Measurements from ENCODE around the gene TSPAN9.

TSPAN9 gene

GRCh38 chr12:3222979-3223378 lies 145.8 kb downstream of the TSPAN9 start:
- no peaks in the 10 kb centered on the region for H3K79me2 ChIP-seq (ENCODE audit: insufficient read depth, low read length)
- no peak overlapping the region for H2AFZ ChIP-seq (ENCODE audit: low read length)
- no peaks in the 10 kb centered on the region for H3K9me2 ChIP-seq (ENCODE audit: low read depth, low read length)
- no peaks in the 10 kb centered on the region for H3K36me3 ChIP-seq (ENCODE audit: insufficient read depth, low read length)
- TF ChIP-seq, protein P1, sequence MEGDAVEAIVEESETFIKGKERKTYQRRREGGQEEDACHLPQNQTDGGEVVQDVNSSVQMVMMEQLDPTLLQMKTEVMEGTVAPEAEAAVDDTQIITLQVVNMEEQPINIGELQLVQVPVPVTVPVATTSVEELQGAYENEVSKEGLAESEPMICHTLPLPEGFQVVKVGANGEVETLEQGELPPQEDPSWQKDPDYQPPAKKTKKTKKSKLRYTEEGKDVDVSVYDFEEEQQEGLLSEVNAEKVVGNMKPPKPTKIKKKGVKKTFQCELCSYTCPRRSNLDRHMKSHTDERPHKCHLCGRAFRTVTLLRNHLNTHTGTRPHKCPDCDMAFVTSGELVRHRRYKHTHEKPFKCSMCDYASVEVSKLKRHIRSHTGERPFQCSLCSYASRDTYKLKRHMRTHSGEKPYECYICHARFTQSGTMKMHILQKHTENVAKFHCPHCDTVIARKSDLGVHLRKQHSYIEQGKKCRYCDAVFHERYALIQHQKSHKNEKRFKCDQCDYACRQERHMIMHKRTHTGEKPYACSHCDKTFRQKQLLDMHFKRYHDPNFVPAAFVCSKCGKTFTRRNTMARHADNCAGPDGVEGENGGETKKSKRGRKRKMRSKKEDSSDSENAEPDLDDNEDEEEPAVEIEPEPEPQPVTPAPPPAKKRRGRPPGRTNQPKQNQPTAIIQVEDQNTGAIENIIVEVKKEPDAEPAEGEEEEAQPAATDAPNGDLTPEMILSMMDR (IDR thresholded peaks at IDR 0.05; ENCODE audit: low read length), result no peak
- no peak for TF ChIP-seq EZH2 (IDR thresholded peaks at IDR 0.05; ENCODE audit: borderline replicate concordance, low read length)
- no peaks in the 10 kb centered on the region for H3K9me3 ChIP-seq (ENCODE audit: low read length)
- no peak overlapping the region for H3K27ac ChIP-seq (ENCODE audit: low read depth, low read length, poor library complexity, severe bottlenecking)
- no peak overlapping the region for H3K4me3 ChIP-seq (ENCODE audit: low read depth, low read length, poor library complexity, severe bottlenecking)
- peaks cover 7% of the 10 kb centered on the region; the same call in 1 of the 2 replicates for H3K27me3 ChIP-seq (ENCODE audit: insufficient read depth, low read length)
- H4K20me1 ChIP-seq (ENCODE audit: insufficient read depth, low read length), result no peaks in the 10 kb centered on the region
- H3K4me1 ChIP-seq (ENCODE audit: insufficient read depth, low read length, severe bottlenecking), result peaks cover 30% of the 10 kb centered on the region
- no peak overlapping the region for H3K4me2 ChIP-seq (ENCODE audit: low read length)
- no peak overlapping the region for H3K9ac ChIP-seq (ENCODE audit: low read length)
- H3F3A ChIP-seq (ENCODE audit: insufficient read depth, low read length), result no peaks in the 10 kb centered on the region

GRCh38 chr12:3223601-3224529 lies 146.7 kb downstream of the TSPAN9 start:
- Histone ChIP-seq H4K20me1 (ENCODE audit: insufficient read depth, low read length) (no peaks in the 10 kb centered on the region), H3K9me2 (ENCODE audit: low read depth, low read length) (no peaks in the 10 kb centered on the region), H3K9me3 (ENCODE audit: low read length) (no peaks in the 10 kb centered on the region), H3K4me2 (ENCODE audit: low read length) (no peak overlapping the region), H3K79me2 (ENCODE audit: insufficient read depth, low read length) (no peaks in the 10 kb centered on the region), H2AFZ (ENCODE audit: low read length) (no peak overlapping the region), H3K4me1 (ENCODE audit: insufficient read depth, low read length, severe bottlenecking) (peaks cover 36% of the 10 kb centered on the region), H3K27ac (ENCODE audit: low read depth, low read length, poor library complexity, severe bottlenecking) (no peak overlapping the region), H3K9ac (ENCODE audit: low read length) (no peak overlapping the region), H3K27me3 (ENCODE audit: insufficient read depth, low read length) (peaks cover 13% of the 10 kb centered on the region; the same call in 1 of the 2 replicates), H3K36me3 (ENCODE audit: insufficient read depth, low read length) (no peaks in the 10 kb centered on the region), H3F3A (ENCODE audit: insufficient read depth, low read length) (no peaks in the 10 kb centered on the region), H3K4me3 (ENCODE audit: low read depth, low read length, poor library complexity, severe bottlenecking) (no peak overlapping the region)
- TF ChIP-seq, protein P1 (IDR thresholded peaks at IDR 0.05; ENCODE audit: low read length), result no peak
- no peak for TF ChIP-seq EZH2 (IDR thresholded peaks at IDR 0.05; ENCODE audit: borderline replicate concordance, low read length)

DNA sequence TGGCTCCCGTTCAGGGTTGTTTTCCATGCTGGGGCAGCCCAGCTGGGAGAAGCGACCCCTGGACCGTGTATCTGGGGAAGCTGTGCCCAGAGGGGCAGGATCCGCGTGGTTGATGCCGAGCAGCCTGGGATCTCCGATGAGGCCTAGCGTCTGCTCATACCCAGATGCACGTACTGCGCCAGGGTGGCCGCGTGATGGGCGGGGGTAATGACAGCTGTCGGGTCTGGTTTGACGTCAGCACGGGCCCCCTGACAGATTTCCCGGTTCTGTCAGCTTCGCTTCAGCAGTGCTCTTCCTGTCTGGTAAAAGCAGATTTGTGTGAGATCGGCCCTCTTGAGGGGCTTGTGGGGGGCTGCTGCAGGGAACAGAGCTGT lies 147.3 kb downstream of the TSPAN9 start:
- Histone ChIP-seq H3K9ac (ENCODE audit: low read length) (no peak overlapping the region), H3K9me2 (ENCODE audit: low read depth, low read length) (no peaks in the 10 kb centered on the region), H3K4me1 (ENCODE audit: insufficient read depth, low read length, severe bottlenecking) (peaks cover 43% of the 10 kb centered on the region), H3K4me3 (ENCODE audit: low read depth, low read length, poor library complexity, severe bottlenecking) (no peak overlapping the region), H3K9me3 (ENCODE audit: low read length) (no peaks in the 10 kb centered on the region), H4K20me1 (ENCODE audit: insufficient read depth, low read length) (no peaks in the 10 kb centered on the region), H2AFZ (ENCODE audit: low read length) (no peak overlapping the region), H3F3A (ENCODE audit: insufficient read depth, low read length) (no peaks in the 10 kb centered on the region), H3K4me2 (ENCODE audit: low read length) (no peak overlapping the region), H3K27me3 (ENCODE audit: insufficient read depth, low read length) (peaks cover 9% of the 10 kb centered on the region; the same call in 1 of the 2 replicates), H3K27ac (ENCODE audit: low read depth, low read length, poor library complexity, severe bottlenecking) (no peak overlapping the region), H3K36me3 (ENCODE audit: insufficient read depth, low read length) (no peaks in the 10 kb centered on the region), H3K79me2 (ENCODE audit: insufficient read depth, low read length) (no peaks in the 10 kb centered on the region)
- TF ChIP-seq, protein P1 (IDR thresholded peaks at IDR 0.05; ENCODE audit: low read length), result no peak
- TF ChIP-seq EZH2 (IDR thresholded peaks at IDR 0.05; ENCODE audit: borderline replicate concordance, low read length), result no peak

Data from OCI-LY1 (cell line).